Amniotic stem cell (primary cell): ENCODE measurements around the gene PCSK6.
A peak's percentile ranks its signal among the peaks of the same experiment; 100 is the strongest.
"Not testable (repeated sequence)": the region's sequence is repeated elsewhere in the genome, so short reads cannot be mapped to it uniquely, and the experiment has no call there.

Experiments used
- DNase-seq: peaks from one replicate; lab custom pipeline; 2025; lab: John Stamatoyannopoulos, UW

The PCSK6 gene

DNA sequence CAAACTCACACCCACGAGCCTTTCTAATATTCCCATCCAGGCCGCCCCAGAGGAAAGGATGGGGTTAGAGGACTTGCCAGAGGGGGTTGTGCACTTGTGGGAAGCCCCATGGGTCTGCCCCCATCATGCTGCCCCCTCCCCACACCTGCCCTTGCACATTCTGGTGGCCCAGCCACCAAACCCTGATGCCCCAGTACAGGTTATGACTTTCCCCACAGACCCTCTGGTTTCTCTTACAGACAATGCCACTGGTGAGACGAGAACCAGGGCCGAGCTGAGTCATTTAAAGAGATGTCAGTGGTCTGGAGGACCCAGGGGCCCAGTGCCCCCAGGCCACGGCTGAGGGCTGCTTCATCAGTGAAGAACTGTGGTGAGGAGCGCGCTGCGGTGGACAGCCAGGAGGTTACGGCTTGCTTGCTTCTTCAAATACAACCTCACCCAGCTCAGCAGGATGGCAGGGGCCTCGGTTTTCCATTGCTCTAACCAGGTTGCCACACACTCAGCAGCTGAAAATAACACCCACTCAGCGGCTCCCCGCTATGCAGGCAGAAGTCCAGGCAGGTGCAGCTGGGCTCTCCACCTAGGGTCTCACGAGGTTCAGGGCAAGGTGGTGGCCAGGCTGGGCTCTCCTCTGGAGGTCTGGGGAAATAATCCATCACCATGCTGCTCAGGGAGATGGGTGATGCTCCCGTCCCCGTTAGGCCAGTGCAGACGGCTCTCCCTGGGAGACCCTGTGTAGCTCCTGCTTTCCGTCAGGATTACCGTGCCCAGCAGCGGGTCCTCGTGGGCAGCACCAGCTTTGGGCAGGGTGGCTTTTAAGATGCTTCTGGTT lies 180.7 kb downstream of the PCSK6 start:
- DNase-seq: no peak

DNA sequence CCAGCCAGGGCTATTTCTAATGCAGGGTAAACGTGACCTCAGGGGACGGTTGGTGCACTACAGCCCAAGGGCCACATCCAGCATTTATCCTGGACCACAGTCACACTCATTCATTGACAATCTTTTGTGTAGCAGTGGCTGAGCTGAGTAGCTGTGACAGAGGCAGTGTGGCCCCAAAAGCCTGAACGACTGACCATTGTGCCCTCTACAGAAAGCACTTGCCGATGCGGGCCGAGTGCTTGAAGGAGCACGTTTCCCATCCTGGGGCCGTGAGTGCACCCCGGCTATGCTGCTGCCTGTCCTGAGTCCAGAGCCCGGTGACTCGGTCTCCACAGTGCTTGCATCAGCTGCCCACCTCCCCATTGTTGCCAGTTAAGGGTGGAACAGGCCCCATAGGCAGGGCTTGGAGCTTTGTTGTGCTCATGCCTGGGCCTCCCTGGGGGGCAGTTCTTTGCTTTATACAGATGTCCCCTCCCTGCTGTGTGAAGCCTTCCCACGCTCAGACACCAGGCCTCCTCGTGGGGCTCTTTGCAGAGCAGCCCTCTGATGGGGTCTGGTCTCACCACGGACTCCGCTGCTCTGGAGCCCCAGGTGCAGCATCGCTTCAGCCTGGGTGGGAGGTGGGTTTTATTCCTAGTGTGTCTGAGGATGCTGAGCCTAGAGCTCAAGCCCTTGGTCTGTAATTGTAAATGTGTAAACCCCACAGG lies 181.5 kb downstream of the PCSK6 start:
- no peak for DNase-seq

DNA sequence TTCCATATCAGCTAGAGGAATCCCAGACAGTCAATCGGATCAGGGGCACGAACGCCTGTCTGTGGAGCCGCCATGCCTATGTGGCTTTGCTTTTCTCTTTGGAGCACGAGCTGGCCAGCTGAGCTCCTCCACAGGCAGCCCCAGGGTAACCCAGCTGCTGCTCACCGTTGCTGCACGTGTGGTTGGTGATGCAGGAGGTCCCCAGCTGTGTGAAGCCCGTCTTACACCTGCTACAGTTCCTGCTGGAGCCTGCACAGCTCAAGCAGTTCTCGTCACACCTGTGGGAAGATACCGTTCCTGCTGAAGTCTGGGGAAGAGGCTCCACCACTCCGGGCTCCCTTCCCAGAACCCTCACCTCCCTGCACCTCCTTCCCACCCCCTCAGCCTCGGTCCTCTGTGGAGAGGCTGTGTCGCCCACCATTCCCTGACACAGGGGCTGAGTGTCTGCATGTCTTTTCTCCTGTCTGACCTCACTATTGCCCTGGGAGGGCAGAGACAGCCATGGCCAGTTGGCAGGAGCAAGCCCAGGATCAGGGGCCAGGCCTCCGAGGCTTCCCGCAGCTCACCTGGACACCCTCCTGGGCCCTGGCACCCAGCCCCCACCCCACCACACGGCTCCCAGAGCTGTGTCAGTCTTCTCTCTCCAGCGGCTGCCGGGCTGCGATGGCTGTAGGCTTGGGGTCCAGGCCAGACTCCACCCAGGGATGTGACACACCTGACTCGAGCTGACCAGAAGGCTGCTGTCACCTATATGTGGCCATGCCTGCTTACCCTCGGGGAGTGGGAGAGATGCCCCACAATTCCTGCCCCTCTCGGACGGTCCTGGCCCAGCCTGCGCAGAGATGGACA lies 182.2 kb downstream of the PCSK6 start:
- no peak for DNase-seq

DNA sequence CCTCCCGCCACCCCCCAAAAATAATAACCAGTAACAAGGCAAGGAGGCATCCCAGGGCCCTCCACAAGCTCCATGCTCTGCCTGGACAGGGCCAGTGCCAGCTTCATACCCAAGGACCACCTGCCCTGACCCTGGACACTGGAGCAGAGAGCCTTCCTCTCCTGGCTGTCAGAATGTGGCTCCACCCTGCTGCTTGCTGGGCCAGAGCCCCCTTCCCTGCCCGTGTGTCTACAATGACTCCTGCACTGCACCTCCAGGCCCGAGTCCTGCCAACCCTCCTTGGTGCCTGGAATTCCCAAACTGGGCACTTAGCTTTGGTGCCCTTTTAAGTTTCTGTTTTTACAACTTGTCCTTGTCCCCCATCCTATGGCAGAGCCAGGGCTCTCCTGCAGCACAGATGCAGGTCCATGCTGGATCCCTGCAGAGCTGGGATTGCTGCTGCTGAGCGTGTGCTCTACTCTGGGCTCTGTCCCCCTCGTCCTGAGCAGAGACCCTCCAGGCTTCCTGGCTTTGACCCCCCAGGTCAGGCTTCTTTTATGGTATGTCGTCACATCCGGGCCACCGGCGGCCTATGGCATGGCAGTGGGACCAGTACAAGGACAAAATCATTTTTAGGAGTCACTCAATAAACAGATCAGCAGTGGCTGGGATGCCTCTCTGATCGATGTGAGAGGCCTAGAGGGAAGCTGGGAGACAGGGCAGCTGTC lies 183.0 kb downstream of the PCSK6 start:
- no peak for DNase-seq

DNA sequence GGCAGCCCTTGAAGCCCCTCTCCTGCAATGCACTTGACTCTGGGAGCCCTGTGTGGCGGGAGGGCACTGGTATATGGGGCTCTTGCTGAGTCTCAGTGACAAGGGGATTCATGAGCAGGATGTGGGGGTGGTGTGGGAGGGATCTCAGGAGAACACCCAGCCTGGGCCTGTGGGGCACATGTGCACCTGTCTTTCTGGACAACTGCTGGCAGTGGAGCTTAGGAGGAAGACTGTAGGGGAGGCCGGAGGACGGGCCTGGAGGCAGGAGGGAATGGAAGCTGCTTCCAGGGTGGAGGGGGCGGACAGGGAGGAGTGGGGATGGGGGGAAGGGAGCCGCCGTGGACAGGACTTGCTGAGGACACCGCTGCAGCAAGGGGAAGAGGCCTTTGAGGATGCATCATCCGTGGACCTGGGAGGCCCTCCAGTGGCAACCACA lies 183.7 kb downstream of the PCSK6 start:
- no peak for DNase-seq

DNA sequence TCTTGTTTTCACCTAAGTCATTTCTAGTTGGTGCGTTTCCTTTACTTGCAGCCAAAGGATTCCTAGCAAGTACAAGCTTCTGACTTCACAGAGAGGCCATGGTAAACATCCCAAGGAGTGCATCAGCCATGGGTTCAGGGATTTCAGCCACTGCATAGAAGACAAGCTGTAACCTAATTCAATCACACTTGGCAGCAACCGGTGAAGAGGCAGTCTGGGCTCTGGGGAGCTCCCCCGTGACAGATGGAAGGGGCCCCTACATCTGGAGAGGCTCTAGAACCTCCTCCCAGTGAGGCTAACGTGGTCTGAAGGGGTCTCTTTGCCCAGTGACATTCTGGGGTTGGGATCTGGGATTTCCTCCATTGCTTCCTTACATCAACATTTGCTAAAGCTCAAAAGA lies 186.1 kb downstream of the PCSK6 start:
- DNase-seq: no peak

DNA sequence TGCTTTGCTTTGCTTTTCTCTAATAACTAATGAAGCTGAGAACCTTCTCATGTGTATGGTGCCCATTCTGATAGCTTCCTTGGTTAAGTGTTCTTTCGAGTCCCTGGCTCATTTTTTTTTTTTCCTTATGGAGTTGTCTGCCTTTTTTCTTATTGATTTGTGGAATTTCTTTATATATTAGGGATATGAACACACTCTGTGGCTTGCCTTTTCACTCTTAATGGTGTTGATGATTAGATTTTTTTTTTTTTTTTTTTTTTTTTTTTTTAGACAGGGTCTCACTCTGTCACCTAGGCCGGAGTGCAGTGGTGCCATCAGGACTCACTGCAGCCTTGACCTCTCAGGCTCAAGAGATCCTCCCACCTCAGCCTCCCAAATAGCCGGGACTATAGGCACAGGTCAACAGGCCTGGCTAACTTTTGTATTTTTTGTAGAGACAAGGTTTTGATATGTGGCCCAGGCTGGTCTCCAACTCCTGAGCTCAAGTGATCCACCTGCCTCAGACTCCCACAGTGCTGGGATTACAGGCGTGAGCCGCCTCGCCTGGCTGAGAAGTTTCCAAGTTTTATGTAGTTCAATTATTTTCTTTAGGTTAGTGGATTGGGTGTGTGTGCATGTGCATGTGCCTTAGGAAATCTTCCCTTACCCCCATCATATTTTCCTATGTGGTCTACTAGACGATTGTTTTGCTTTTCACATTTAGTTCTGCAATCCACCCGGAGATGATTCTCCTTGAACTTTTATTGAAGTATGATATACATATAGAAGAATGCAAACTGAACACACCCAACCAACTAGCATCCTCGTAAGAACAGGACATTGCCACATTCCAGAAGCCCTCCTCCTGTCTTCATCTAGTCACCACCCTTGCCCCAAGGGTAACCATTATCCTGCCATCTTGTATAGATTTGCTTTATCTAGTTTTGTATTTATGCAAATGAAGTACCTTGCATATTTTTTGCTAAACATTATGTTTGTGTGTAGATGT lies 192.8 kb downstream of the PCSK6 start:
- no peak for DNase-seq

DNA sequence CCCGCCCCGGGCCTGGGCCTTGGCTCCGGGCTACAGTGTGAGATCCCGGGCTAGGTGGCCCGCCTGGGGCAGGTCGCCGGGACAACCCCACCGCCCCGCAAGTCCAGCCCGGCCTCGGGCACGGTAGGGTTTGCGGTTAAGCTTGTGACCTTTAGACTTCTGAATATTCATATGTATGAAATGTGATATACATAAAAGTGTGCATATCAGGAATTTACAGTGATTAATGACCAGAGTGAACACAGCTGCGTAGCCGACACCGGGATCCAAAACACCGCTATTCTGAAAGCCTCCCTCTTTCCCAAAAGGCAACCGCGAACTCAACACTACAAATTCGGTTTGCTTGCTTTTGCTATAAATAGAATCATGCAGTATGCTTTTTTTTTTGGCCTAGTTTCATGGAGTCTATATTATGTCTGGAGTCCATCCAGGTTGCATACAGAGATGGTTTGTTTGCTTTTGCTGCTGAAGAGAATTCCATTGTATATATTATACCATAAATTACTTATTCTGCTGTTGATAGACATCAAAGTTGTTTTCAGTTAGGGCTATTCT lies 193.8 kb downstream of the PCSK6 start:
- DNase-seq: peak; percentile 27

DNA sequence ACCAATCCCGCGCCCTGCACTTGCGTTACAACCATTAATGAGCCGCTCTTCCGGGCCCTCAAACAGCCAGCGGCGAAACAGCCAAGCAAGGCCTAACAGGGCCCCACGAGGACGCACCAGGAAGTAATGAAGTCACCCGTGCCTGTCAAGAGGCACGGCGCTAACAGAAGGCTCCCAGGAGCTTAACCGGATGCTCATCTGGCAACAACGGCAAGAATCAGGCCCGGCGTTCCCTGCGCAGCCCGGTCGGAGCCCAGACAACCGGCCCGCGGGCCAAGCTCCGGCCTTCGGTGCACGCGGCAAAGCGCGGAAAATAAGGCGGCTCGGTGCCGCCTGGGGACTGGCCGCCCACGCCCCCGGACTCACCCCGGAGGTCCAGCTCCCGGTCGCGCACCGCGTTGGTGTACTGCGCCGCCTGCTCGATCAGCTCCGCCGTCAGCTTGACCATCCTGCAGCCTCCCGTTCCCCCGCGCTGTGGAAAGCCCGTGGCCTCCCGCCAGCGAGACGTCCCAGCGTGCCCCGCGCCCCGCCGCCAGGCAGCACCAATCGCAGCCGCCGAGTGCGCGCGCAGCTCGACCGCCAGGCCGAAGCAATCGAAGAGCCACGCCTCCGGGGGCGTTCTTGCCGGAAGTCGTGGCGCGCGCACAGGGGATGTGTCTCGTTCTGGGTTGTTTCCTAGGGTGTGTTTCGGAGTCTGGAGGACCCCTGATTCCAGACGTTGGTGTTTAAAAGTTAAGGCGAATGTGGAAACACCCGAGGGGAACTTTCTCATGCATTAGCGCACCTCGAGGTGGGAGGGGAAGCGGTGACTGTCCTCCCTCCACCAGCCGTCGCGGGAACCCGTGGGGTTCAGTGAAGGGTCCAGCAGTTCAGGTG lies 194.5 kb downstream of the PCSK6 start, which contains the start of gene SNRPA1:
SNRPA1 (minus strand) TSS at position 518 of the 876 bp plus-strand sequence; CDS start at position 448, 70 bp downstream.
- DNase-seq: peak; percentile 93

DNA sequence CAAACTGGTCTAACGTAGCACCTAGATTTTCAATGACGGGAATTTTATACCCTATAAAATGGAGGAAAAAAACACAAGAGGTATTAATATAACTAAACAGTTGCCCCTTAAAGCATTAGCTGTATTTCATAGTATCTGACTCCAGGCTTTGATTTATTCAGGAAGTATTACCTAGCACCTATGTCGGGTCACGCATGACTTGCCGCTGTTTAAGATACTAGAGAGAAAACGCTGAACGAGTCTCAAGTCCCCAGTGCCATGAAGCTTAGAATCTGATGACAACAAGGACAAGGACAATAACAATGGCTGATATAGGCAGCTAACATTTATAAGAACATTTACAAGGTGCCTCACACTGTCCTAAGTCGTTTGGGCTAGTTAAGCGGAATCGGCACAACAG lies 196.4 kb downstream of the PCSK6 start:
- DNase-seq: no peak

DNA sequence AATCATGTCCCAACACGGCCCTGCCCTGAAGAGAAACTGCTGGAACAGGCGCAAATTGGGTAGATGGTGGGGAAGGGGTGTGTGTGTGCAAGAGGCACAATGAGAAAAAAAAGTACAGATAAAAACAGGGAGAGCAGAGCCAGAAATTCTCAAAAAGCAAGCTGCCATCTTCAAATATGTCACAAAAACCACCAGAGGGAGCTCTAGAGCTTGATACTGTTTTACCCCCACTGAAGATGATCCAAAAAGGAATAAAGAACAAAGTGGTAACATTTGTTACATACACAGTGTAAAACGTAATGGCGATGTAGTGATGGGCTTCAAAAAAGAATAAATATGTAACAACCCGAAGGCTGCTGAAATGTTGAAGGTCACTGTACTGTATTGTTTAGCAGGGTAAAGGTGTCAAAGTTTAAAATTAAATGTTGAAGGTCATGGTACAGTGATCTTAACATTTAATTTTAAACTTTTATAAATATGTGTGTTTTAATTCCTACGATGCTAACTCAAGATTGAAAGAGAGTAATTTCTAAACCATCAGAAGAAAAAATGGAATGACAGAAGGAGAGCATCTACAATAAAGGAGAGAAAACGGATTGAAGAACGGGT lies 200.5 kb downstream of the PCSK6 start:
- no peak for DNase-seq

DNA sequence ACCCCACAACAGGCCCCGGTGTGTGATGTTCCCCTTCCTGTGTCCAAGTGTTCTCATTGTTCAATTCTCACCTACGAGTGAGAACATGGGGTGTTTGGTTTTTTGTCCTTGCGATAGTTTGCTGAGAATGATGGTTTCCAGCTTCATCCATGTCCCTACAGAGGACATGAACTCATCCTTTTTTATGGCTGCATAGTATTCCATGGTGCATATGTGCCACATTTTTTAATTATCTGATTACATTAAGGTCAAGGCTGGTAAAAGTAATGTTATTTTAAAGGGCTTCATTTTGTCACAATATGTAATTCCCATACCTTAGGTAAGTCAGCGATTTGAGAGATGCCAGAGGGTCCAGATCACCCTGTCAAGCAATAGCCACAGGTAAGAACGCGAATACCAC lies 202.2 kb downstream of the PCSK6 start:
- DNase-seq: not testable (repeated sequence)

DNA sequence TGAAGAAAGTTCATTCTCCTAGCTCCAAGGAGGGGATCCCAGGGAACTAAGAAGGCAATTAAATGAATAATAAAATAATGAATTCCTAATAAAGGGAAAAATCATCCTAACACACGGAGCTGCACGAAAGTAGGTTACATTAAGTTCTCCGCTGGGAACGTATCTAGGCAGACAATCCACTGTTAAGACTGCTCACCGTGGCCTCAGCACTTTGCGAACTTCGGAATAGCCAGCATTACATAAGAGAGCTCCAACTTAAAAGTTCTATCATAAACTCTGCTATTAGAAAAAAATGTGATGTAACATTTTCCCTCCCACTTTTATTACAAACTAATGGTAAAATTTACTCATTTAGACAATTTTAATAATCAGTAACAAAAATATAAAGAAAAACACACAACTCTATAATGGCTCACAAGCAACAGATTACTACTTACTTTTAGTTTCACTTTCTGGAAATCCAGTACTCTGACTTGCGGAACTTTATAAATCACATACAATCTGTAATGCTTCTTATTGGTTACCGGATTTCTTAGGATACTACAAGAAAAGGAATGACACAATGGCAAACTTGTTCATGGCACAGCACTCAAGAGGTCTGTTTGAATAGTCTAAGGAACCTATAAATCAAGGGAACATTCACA lies 202.9 kb downstream of the PCSK6 start:
- DNase-seq: no peak

DNA sequence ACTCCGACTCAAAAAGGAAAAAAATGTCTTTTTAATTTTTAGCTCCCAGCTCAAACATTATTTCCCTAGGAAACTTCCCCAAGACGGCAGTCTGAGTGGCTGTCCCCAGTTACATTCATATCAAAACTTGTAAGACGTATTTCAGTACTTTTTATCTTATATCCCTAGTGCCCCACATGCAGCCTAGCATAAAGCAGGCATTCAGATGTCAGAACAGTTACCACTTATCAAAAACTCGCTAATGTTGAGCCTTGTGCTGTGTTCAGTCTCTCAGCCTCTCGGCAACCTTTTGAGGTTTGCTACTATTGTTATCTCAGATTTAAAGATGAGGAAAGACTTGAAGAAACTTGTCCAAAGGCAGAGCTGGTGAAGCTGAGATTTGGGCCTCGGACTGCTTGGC lies 205.6 kb downstream of the PCSK6 start:
- no peak for DNase-seq

DNA sequence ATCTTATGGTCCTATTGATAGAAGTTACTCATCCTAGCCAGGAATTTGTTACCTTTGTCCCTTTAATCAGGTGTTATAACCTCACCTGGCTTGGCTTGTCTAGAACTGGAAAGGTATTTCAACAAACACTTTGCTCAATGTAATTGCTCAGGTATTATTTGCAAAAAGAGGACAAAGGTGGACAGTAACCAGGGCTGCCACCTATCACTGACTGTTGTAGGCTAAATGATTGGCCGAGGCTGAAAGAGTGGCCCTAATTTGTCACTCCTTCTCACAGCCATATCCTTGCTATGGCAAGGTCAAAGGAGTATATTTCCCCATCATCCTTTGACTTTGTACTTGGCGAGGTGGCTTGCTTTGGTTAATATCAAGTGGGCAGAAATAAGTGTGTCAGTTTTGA lies 209.5 kb downstream of the PCSK6 start:
- no peak for DNase-seq

DNA sequence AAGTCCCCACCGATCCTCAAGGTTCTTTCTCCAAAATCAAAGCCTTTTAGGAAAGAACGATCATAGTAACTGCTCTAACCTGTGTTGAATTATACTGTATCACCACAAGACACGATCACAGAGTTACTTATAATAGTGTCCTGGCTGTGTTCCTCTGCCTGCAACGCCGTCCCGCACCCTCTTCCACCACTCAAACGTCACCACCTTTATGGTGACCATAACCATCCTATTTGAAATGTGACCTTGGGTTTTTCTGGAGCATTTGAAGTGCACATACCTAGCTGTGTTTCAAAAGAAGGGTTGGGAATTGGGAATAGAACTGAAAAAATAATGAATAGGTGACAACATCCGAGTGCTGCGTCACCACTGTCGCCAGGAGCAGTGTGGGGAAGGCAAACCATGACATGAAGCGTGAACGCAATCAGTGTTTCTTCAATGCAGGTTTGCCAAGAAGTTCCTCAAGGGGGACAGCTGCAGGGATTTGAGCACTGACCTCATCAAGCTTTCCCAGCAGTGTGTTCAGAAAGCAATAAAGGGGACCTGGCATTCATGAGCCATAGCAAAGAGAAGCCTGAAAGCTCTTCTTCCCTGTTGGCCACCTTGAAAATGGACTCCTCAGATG lies 211.5 kb downstream of the PCSK6 start:
- no peak for DNase-seq

DNA sequence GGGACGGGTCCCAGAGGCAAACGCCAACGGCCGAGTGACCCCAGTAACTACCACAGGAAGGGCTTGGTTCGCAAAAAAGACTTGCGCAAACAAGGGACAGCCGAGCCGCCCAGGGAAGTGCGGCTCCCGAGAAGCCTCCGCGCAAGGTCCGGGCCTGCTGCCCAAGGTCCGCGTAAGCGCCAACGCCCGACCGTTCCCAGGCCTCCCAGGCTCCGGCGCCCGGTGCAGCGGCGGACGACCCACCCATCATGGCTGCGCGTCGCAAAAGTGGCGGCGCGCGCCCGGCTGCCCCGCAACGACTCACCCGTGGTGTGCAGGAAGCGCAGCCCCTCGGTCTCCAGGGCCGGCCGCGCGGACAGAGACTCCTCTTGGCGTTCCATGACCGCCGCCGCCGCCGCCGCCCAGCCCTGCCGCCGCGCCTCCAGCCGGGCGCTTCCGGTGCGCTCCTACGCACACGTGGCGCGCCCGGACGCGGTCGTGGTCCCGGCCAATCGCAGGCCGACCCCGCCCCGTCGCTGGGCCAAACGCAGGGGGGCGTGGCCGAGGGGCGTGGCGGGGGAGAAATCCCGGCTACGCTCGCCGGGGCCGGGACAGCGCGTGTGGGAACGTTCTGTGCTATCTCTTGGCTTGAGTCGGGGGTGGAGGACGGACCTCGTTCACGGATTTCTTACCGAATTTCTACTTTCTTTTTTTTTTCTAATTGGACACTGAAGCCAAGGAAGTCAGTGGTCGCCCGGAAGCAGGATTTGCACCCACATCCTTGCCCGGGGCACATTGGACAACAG lies 212.3 kb downstream of the PCSK6 start, which contains the start of gene SELENOS:
SELENOS (minus strand) TSS at position 448 of the 785 bp plus-strand sequence; CDS start at position 380, 68 bp downstream.
- peak; percentile 76 for DNase-seq
